HepG2 (cell line): ENCODE measurements around the gene SLC20A1. TPM values are rescaled to one million over a fixed set of nuclear protein-coding genes. Genes with fewer than 3 reads are reported as not detected.
A peak's percentile ranks its signal among the peaks of the same experiment; 100 is the strongest.

Experiments used
- FOXJ3 ChIP-seq: sonication (generic); formaldehyde crosslinking; IDR thresholded peaks from 2 replicates; pipeline ENCODE4 v1.4.0; 2020; ENCODE audit warnings: missing genetic modification reagents, mild to moderate bottlenecking, borderline replicate concordance
- JUN ChIP-seq: sonication (generic); formaldehyde crosslinking; IDR thresholded peaks from 2 replicates; pipeline ENCODE4 v1.4.0; 2020; ENCODE audit warnings: mild to moderate bottlenecking, missing genetic modification reagents
- MEIS1 ChIP-seq: sonication (generic); formaldehyde crosslinking; IDR thresholded peaks from 2 replicates; pipeline ENCODE4 v1.9.0; 2021; ENCODE audit warnings: mild to moderate bottlenecking, missing genetic modification reagents, moderate library complexity, borderline replicate concordance
- POLR2G ChIP-seq: fragments of 200-400 bp; formaldehyde crosslinking; IDR thresholded peaks from 2 replicates; pipeline ENCODE4 v1.6.1; 2018; ENCODE audit warnings: mild to moderate bottlenecking, low read depth, low read length, moderate library complexity
- RBFOX2 ChIP-seq: fragments of 200-400 bp; formaldehyde crosslinking; IDR thresholded peaks from 2 replicates; pipeline ENCODE4 v1.6.1; 2017; ENCODE audit warnings: low read depth, mild to moderate bottlenecking, low read length
- ZNF414 ChIP-seq: sonication (generic); formaldehyde crosslinking; IDR thresholded peaks from 2 replicates; pipeline ENCODE4 v1.5.0; 2020; ENCODE audit warnings: missing genetic modification reagents
- polyA plus RNA-seq, 8 experiments: library from polyadenylated mRNA; depleted of rRNA in 3 of 8; stranded (reverse) in 7 of 8; unstranded in 1 of 8; fragments of >200 nt; fragmentation: Illumina TruSeq in 4 of 8; extraction: Trizol in 4 of 8; gene quantifications; 2 replicates each; pipeline versions ENCODE4 v1.2.1 to v1.2.3, GENCODE V29; 2011 to 2016; ENCODE audit warnings: low read depth in 4 of 8, missing spikeins in 1 of 8, mixed read lengths in 1 of 8; ENCODE audit not compliant: insufficient read depth in 1 of 8
- total RNA-seq, 5 experiments: library from RNA; depleted of rRNA; stranded (reverse); fragments of >200 nt; fragmentation: Illumina TruSeq; extraction: Trizol; gene quantifications; 2 replicates each; pipeline ENCODE4 v1.2.3, GENCODE V29; 2016; ENCODE audit warnings: low read depth in 1 of 5
- TF ChIP-seq, protein P1 (sequence below): sonication (generic); formaldehyde crosslinking; conservative IDR thresholded peaks from 2 replicates; pipeline ENCODE4 v1.4.0; 2020; ENCODE audit warnings: mild to moderate bottlenecking, missing genetic modification reagents, moderate library complexity
- TF ChIP-seq, protein P2 (sequence below): sonication (generic); formaldehyde crosslinking; IDR thresholded peaks from 2 replicates; pipeline ENCODE4 v1.5.0; 2020; ENCODE audit warnings: mild to moderate bottlenecking, missing genetic modification reagents
- TF ChIP-seq, protein P3 (sequence below): fragments of 450-650 bp; IDR thresholded peaks from 2 replicates; pipeline ENCODE4 v1.6.1; 2017

SLC20A1 gene
- total and polyA plus RNA-seq, 2 of the 13 experiments (the other 11 are each of a cell fraction or from before 2014, with no cell fraction given), result 54.0 to 85.9 TPM

DNA sequence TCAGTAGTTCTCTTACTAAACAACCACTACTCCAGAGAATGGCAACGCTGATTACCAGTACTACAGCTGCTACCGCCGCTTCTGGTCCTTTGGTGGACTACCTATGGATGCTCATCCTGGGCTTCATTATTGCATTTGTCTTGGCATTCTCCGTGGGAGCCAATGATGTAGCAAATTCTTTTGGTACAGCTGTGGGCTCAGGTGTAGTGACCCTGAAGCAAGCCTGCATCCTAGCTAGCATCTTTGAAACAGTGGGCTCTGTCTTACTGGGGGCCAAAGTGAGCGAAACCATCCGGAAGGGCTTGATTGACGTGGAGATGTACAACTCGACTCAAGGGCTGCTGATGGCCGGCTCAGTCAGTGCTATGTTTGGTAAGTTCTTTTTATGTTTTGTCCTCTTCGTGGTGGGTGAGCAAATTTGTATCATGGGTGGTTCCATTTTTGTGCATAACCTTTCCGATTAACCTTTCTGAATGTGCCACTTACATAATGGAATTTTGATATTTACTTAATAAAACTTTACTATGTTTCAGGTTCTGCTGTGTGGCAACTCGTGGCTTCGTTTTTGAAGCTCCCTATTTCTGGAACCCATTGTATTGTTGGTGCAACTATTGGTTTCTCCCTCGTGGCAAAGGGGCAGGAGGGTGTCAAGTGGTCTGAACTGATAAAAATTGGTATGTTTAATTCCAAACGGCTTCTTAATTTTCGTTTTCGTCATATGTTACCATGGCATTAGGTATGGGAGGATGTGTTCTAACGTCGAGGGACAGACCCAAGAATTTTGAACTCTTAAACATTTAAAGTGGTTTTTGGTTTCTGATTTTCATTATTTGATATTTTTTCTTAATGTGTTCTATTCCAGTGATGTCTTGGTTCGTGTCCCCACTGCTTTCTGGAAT, 1.3 kb downstream of the SLC20A1 start (continued):
- TF ChIP-seq POLR2G (0 out of 2 replicates have a peak, but pooled peaks have one; percentile 17), MEIS1 (CRISPR knock-in tag) (peak; percentile 32; the same call in 1 of the 2 replicates), RBFOX2 (no peak), JUN (no peak), ZNF414 (no peak), FOXJ3 (CRISPR knock-in tag) (0 out of 2 replicates have a peak, but pooled peaks have one; percentile 18)
- TF ChIP-seq, protein P1, sequence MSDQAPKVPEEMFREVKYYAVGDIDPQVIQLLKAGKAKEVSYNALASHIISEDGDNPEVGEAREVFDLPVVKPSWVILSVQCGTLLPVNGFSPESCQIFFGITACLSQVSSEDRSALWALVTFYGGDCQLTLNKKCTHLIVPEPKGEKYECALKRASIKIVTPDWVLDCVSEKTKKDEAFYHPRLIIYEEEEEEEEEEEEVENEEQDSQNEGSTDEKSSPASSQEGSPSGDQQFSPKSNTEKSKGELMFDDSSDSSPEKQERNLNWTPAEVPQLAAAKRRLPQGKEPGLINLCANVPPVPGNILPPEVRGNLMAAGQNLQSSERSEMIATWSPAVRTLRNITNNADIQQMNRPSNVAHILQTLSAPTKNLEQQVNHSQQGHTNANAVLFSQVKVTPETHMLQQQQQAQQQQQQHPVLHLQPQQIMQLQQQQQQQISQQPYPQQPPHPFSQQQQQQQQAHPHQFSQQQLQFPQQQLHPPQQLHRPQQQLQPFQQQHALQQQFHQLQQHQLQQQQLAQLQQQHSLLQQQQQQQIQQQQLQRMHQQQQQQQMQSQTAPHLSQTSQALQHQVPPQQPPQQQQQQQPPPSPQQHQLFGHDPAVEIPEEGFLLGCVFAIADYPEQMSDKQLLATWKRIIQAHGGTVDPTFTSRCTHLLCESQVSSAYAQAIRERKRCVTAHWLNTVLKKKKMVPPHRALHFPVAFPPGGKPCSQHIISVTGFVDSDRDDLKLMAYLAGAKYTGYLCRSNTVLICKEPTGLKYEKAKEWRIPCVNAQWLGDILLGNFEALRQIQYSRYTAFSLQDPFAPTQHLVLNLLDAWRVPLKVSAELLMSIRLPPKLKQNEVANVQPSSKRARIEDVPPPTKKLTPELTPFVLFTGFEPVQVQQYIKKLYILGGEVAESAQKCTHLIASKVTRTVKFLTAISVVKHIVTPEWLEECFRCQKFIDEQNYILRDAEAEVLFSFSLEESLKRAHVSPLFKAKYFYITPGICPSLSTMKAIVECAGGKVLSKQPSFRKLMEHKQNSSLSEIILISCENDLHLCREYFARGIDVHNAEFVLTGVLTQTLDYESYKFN (CRISPR knock-in tag), result 0 out of 2 replicates have a peak, but pooled peaks have one; percentile 19
- TF ChIP-seq, protein P2, sequence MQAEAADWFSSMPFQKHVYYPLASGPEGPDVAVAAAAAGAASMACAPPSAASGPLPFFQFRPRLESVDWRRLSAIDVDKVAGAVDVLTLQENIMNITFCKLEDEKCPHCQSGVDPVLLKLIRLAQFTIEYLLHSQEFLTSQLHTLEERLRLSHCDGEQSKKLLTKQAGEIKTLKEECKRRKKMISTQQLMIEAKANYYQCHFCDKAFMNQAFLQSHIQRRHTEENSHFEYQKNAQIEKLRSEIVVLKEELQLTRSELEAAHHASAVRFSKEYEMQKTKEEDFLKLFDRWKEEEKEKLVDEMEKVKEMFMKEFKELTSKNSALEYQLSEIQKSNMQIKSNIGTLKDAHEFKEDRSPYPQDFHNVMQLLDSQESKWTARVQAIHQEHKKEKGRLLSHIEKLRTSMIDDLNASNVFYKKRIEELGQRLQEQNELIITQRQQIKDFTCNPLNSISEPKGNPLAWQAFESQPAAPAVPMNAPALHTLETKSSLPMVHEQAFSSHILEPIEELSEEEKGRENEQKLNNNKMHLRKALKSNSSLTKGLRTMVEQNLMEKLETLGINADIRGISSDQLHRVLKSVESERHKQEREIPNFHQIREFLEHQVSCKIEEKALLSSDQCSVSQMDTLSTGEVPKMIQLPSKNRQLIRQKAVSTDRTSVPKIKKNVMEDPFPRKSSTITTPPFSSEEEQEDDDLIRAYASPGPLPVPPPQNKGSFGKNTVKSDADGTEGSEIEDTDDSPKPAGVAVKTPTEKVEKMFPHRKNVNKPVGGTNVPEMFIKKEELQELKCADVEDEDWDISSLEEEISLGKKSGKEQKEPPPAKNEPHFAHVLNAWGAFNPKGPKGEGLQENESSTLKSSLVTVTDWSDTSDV (CRISPR knock-in tag), result no peak
- TF ChIP-seq, protein P3, sequence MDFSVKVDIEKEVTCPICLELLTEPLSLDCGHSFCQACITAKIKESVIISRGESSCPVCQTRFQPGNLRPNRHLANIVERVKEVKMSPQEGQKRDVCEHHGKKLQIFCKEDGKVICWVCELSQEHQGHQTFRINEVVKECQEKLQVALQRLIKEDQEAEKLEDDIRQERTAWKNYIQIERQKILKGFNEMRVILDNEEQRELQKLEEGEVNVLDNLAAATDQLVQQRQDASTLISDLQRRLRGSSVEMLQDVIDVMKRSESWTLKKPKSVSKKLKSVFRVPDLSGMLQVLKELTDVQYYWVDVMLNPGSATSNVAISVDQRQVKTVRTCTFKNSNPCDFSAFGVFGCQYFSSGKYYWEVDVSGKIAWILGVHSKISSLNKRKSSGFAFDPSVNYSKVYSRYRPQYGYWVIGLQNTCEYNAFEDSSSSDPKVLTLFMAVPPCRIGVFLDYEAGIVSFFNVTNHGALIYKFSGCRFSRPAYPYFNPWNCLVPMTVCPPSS, result no peak
